GM18867 (cell line): ENCODE measurements around the gene SLC15A3.

Source experiments
- ATAC-seq: cut with Tn5 transposase; IDR thresholded peaks from one replicate; pipeline ENCODE4 v1.9.1; 2021; ENCODE audit warnings: mild to moderate bottlenecking, moderate library complexity; ENCODE audit not compliant: unreplicated experiment

SLC15A3 gene

DNA sequence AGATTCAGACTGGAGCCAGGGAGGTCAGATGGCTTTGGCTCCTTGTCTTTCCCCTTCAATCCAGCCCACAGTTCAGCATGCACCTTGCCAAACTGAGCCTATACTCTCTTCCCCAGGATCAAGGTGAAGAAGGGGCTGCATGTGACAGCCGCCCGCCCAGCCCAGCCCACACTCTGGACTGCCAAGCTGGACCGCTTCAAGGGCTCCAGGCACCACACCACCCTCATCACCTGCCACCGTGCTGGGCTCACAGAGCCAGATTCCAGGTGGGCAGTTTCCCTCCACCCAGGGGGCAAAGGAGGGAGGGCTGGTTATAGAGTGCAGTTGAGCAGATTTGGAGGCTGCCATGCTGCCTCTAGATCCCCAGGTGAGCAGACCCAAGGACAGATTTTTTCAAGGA is 21.6 kb downstream of the SLC15A3 start:
- no peak for ATAC-seq

DNA sequence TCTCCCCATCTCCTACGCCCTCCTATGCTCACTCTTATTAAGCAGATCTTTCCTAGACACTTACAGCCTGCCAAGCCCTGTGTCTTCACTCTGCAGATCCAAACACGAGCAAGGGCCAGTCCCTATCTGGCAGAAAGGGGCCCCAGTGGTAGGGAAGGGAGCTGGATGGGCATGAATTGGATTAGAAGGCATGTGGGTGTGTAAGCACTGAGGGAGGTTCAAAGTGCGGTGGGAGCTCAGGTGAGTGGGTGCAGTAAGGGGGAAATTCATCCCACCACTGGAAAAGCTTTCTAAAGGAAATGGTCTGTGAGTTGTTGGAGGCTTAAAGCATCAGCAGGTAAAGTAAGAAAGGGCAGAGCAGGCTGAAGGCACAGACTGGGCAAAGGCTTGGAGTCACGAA is 22.2 kb downstream of the SLC15A3 start:
- no peak for ATAC-seq

DNA sequence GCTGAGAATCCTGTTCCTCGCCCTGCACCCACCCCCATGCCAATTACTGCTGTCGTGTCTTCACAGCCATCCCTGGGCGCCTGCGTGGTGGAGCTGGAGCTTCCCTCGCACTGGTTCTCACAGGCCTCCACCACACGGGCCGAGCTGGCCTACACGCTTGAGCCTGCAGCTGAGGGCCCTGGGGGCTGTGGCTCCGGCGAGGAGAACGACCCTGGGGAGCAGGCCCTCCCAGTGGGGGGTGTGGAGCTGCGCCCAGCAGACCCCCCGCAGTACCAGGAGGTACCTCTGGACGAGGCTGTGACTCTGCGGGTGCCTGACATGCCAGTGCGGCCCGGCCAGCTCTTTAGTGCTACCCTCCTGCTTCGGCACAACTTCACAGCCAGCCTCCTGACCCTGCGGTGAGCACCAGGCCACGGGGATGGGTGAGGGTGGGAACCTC is 23.4 kb downstream of the SLC15A3 start:
- ATAC-seq = no peak

DNA sequence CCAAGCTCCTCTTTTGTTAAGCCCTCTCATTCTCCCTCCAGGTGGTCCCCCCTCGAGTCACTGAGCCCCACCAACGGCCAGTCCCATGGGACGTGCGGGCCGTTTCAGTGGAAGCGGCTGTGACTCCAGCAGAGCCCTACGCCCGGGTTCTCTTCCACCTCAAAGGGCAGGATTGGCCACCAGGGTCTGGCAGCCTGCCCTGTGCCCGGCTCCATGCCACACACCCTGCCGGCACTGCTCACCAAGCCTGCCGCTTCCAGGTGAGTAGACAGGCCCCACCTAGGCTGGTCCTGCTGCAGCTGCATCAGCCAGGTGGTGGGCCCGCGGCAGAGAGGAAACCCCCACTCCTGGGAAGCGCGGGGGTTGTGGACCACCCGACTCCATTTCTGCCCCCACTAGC is 24.4 kb downstream of the SLC15A3 start:
- ATAC-seq = no peak

DNA sequence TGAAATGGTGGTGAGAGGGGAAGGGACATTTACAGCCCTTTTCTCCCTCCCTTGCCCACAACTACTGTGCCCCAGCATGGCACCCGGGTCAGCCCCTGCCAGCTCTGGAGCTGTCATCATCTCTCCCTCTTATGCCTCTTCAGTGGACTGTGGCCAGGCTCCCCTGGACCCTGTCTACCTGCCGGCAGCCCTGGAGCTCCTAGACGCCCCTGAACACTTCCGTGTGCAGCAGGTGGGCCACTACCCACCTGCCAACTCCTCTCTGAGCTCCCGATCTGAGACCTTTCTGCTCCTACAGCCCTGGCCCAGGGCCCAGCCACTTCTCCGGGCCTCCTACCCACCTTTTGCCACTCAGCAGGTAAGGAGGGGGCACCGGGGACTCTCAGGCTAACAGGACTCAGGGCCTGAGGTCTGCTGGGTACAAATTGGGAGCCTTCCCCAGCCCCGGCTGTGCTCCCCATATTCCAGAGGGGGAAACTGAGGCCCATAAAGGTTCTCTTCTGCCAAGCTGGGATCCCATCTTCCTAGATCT is 24.8 kb downstream of the SLC15A3 start:
- ATAC-seq = no peak

DNA sequence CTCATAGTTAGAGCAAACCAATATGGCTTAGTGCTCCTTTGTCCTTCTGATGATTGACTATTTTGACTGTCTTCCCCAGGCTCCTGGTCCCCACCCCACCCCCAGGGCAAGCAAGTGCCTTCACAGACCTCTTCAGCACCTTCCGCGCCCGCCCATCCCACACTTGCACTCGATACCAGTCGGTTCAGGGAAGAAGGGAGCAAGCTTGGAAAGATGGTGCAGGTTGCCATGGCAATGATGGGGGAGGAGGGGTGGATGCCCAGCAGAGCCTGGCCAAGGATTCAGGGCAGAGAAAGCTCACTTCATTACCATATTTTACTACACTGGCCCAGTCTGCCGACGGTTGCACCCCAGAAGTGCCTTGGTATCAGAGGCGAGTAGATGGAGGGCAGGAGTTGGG is 25.5 kb downstream of the SLC15A3 start:
- no peak for ATAC-seq

DNA sequence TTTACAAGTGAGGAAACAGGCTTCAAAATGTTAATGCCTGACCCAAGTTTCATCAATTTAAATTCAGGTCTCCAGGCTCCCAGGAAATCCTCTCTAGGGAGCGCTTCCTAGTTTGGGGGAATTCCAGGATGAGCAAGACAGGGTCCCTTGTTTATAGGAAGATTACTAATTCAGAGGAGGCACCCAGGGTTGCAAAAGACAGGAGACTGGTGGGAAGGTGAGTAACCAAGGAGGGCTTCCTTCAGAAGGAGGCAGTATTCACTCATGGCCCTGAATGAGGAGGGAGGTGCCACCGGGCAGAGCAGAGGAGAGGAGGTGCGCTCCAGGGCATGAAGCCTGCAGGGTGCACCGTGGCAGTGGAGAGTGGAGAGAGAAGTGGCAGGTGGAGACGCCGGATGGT is 26.1 kb downstream of the SLC15A3 start:
- no peak for ATAC-seq

DNA sequence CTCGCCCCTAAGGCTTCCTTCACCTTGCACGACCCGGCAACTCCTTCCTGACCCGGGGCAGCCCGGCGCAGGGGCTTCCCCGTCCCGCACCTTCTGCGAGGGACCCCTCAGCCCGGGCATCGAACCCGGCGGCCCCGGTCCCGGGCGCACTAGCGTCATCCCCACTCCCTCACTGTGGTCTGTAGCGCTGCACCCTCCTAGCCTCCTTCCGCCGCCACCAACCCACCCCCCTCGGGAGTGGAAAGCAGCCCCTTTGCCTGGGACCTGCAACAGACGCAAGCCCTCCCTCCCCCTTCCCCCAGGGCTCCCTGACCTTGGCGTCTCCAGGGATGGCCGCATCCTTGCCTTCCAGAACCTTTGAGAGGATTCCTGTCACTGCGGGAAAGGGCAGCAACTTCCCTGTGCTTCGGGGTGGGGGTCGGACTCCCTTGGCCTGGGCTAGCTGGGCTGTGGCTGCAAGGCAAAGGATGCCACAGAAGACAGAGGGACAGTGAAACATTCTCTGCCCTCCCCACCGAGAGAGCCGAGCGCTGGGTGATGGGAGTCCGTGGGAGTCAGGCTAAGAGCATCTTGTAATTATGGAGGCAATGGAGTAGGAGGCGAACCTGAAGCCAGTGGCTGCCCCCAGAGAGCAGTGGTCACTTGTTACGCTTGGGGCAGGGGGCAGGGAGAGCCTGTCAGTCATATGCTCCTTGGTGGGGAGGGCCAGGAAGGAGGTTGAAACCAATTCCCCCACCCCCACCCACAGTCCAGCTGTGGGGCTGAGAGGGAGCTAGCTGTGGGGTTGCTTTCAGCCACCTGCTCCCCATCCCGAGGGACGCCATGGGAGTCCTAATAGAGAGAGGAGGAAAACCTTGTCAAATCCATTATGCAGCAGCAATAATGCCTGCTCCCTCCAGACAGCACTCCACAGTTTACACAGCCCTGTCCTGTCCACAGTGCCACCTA is 26.8 kb downstream of the SLC15A3 start:
- ATAC-seq = no peak

DNA sequence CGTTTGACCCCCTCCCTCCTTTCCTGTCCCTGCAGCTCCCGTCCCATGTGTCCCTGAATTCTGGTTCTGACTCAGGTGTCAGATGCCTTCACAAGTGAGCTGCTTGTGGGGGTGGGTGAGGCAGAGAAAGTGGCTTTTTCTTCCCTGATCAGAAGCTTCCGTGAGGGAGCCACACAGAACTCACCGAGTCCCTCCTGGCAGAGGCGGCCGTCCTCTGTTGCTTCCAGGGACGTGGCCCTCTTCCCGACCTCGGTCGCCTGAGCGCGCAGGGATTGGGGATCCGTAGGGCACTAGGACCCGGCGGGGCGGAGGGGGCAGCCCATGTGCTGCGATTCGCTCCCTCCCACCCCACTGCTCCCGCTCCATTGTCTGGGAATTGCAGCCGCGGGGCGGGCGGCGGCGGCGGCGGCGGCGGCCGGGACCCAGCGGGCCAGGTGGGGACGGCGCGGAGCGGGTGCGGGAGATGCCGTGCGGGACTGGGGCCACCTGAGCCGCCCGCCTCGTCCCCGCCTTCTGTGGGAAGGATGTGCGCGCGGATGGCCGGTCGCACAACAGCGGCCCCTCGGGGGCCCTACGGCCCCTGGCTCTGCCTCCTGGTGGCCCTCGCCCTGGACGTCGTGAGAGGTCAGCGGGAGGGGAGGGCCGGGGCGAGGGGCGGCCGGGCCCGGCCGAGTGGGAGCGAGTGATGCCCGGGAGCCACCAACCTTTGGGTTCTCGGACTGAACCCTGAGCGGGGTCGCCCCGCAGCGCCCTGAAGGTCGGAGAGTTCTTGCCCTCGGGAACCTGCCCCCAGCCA is 27.7 kb downstream of the SLC15A3 start, which contains the start of gene TMEM132A:
Gene TMEM132A, plus strand, starts transcription at position 351 of the 796 bp plus-strand sequence. Its CDS starts 174 bp downstream, at position 525.
- no peak for ATAC-seq

DNA sequence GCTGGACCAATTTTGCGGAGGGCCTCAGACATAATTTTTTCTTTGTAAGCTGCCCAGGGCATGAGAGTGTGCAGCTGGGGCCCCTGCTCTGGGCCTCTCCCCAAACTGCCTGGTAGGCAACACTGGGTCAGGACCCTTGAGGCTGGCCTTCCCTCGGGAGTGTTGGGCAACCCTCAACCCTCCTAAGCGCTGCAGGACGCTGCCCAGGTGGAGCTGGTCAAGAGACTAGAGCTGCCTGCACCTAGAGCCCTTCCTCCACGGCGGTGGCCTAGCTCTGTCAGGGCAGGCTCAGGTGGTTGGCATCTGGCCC is 28.2 kb downstream of the SLC15A3 start:
- no peak for ATAC-seq

DNA sequence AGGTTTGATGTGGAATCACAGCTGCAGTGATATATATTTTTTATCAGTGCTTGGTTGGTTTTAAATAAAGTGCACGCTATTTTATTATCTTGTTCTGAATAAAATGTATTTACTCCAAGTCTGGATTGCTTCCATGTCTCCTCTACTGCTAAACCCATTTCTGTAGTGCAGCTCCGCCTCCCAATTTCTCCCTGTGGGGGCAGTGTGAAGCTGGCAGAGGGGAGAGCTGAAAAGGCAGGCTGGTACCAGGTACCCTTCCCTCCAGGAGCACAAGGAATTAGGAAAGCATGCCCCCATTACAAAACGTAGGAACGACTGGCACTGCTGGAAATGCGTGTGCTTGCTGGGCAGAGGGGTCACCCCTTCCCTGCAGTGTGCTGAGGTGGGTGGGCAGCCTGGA is 28.6 kb downstream of the SLC15A3 start:
- ATAC-seq = no peak

DNA sequence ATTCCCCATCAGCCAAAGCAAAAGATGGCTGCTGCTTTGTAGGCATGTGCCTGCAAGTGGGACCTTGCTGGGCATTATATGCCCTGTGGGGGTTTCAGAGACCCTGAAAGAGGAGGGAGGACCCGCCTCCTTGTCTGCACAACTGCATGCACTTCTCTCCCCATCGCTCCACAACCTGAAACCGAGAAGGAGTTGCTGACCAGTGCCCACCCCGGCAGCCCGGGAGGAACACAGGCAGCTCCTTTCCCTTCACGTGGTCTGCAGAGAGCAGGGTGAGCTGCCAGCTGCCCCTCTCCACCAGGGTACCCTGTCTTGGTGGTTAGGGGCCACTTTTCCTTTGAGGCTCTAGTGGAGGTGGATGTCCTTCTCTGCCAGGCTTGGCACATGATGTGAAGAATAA is 29.1 kb downstream of the SLC15A3 start:
- no peak for ATAC-seq

DNA sequence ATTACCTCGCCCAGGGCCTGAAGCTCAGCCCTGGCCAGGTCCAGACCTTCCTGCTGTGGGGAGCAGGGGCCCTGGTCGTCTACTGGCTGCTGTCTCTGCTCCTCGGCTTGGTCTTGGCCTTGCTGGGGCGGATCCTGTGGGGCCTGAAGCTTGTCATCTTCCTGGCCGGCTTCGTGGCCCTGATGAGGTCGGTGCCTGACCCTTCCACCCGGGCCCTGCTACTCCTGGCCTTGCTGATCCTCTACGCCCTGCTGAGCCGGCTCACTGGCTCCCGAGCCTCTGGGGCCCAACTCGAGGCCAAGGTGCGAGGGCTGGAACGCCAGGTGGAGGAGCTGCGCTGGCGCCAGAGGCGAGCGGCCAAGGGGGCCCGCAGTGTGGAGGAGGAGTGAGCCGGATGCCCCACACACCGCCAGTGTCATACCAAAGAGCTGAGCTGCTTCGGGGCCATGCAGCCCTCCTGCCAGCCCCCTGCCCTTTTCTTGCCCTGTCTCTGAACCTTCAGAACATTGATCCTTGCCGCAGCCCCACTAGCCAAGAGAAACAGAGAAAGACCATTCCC is 30.1 kb downstream of the SLC15A3 start:
- no peak for ATAC-seq

DNA sequence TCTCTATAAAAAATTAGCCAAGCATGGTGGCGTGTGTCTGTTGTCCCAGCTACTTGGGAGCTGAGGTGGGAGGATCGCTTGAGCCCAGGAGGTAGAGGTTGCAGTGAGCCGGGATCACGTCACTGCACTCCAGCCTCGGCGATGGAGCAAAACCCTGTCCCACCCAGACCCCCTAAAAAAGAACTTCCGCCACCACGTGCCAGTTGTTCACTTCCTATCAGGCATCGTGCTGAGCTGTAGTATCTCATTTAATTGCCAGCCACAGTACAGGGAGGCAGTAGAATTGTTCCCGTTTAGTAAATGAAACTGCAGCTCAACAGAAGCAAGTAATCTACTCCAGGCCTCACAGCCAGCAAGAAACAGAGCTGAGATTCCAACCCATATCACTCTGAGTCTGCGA is 30.7 kb downstream of the SLC15A3 start:
- no peak for ATAC-seq

DNA sequence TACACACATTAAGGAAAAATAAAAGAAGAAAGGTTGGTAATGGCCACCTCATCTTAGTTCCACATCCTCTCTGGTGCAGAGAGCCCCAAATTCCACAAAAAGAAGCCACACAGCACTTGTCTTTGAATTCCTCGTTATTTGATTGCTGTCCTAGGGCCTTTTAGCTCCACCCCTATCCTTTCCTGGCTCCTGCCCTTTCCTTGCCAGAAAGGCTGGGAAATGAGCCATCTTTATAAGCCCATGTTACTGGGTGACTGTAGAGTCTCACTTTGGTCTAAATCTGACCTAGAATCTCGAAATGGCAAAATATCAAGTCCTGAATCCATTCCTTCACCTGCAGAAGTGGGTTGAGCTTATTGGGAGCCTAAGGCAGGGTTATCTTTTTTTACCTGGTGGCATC is 32.0 kb downstream of the SLC15A3 start:
- ATAC-seq = no peak

DNA sequence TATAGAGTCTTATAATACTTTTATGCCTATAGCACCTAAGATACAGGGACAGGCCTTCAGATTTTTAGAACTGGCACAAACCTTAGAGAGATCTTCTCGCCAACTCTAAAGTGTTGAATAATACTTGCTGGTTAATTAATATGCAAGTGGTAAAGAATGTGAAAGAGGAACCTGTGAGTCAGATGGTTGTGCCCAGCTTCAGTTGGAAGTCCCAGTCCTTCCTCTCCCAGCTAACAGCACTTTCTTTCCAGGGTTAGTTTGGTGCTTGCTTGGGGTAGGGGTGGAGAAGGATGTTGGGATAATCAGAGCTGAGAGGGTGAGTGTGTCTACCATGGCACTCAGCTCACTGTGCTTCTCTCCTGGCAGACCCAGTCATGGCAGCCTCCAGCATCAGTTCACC is 32.7 kb downstream of the SLC15A3 start:
- no peak for ATAC-seq

DNA sequence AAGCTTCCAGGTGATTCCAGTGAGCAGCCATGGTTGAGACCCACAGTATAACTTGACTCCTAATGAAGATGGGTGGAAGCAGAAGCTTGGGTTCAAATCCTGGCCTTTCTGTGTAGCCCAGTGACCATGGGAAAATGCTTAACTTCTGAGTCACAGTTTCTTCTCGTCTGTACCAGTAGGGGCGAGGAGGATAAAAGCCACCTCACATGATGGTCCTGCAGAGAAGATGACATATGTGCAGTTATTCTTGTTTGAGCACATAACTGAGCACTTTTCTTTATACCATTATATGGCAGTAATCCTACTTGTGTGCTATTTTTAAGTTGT is 33.1 kb downstream of the SLC15A3 start:
- no peak for ATAC-seq

DNA sequence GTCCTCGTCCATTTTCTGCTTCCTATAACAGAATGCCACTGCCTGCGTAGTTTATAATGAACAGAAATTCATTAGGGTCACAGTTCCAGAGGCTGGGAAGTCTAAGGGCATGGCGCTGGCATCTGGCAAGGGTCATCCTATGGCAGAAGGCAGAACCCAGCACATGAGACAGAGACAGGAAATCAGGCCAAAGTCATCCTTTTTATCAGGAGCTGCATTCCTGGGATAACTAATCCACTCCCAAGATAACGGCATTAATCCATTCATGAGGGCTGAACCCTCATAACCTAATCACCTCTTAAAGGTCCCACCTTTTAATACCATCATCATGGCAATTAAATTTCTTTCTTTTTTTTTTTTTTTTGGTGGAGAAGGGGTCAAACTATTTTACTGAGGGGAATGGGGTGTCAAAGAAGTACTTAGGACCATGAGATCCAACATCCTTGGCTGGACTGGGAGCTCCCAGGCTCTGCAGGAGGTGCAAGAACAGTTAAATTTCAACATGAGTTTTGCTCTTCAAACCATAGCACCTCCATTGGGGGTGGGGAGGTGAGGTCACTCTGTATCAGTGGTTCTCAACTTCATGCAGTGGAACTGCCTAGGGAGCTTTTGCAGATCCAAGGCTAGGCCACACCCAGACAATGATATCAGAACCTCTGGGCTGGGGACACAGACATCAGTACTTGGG is 33.6 kb downstream of the SLC15A3 start:
- no peak for ATAC-seq

DNA sequence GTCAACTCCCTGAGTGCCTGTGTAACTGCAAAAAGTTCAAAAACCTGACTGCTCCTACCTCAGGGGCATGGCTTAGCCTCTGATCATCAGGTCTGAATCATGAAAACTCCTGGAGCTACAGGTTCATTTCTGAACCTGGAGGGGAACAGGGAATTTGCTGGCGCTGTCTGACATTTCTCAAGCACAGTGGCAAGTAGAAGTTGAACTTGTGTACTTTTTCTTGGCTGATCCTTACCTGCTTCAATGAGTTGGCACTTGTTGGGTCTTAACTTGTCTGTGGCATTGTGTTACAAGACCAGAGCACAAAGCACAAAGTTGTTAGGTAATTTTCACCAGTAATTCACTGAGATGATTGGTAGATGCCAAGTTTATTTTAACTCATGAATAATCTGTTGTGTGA is 34.7 kb downstream of the SLC15A3 start:
- no peak for ATAC-seq

DNA sequence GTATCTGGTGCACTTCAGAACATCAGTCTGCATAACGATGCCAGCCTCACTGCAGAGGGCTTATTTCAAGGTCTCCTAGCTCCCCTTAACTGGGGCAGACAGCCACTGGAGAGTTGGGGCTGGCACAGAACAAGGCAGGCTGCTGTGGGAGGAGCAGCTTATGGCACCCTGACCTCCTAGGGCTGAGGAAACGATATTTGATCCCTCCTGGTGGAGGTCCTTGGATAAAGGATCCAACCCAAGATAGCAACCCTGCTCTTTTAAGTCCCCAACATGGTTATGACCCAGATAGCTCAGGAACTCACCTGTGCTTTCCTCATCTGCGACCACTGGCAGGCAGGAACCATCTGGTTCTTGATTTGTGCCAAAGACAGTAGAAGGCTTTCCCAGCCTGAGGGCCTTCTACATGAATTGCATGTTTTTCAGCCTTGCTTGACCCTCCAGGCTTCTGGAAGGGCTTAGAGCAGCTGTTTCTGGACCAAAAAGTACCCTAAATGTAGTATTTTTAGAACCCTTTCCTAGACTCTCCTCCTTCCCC is 35.2 kb downstream of the SLC15A3 start:
- ATAC-seq = no peak
